ENCODE measurements around the gene PCDH15. TPM values are rescaled to one million over a fixed set of nuclear protein-coding genes. Genes with fewer than 3 reads are reported as not detected.

PCDH15 gene
- not detected for total RNA-seq

DNA sequence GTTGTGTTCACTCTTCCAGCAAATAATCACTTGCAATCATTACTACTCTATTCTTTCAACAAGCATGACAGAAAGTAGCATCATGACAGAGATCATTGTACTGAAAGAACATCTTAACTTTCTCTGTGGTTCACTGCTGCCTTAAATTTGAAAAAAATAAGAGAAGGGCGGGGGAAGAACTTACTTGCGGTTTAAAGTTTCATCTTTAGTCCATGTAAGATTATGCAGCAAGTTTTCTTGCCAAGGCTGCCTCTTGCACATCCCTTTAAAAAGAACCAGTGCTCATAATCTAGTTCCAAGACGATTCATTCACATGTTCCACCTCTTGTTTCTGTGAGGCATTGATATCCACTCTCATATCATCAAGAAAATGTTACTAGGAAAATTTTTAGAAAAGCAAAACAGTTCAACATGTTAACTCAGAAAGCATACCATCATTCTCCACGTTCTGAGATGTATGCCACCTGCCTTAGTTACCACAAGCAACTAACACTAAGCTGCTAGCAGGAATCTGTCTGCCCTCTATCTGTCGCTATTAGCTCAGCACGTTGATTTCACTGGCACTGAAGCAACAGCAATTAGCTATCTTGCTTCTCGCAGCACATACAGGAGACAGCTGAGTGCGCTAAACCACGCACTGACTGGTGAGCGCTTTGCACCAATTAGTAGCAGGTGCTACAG, at the start of gene PCDH15:
Gene PCDH15 (minus strand): TSS at position 491 of the 681 bp plus-strand sequence. CDS start 136,969 bp downstream, outside the sequence.
- H3K27me3 ChIP-seq: no peaks in the 10 kb centered on the region
- no peak within 1 kb of the TSS for H3K27ac ChIP-seq
- no peaks in the 10 kb centered on the region for H3K36me3 ChIP-seq
- TF ChIP-seq, protein P1, sequence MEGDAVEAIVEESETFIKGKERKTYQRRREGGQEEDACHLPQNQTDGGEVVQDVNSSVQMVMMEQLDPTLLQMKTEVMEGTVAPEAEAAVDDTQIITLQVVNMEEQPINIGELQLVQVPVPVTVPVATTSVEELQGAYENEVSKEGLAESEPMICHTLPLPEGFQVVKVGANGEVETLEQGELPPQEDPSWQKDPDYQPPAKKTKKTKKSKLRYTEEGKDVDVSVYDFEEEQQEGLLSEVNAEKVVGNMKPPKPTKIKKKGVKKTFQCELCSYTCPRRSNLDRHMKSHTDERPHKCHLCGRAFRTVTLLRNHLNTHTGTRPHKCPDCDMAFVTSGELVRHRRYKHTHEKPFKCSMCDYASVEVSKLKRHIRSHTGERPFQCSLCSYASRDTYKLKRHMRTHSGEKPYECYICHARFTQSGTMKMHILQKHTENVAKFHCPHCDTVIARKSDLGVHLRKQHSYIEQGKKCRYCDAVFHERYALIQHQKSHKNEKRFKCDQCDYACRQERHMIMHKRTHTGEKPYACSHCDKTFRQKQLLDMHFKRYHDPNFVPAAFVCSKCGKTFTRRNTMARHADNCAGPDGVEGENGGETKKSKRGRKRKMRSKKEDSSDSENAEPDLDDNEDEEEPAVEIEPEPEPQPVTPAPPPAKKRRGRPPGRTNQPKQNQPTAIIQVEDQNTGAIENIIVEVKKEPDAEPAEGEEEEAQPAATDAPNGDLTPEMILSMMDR (IDR thresholded peaks at IDR 0.05): no peak
- H3K4me3 ChIP-seq: no peak within 1 kb of the TSS
- no peak for DNase-seq (ENCODE audit: low spot score in 2 of 2)
- H3K9me3 ChIP-seq: no peaks in the 10 kb centered on the region
- intact Hi-C loops (cut with DNase I): no loop called here
- no peaks in the 10 kb centered on the region for H3K4me1 ChIP-seq

DNA sequence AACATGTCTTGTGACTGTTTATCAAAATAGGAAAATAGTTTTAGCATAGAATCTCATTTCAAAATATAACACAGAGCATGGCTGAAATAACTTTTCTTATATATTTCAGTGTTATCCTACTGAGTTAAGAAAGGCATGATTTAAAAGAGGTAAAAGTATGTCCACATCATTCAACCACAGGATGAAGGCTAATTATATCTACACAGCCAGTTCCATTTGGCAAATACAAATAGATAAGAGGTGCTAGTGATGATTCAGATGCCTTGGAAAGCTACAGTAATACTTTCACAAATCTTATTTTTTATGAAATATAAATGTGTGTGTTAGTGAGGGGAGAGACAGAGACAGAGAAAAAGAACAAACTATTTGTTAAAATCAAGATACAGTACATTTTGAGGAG, 42.9 kb upstream of the PCDH15 start:
- TF ChIP-seq, protein P1 (IDR thresholded peaks at IDR 0.05): no peak
- H3K9me3 ChIP-seq: no peaks in the 10 kb centered on the region
- no peak overlapping the region for H3K27ac ChIP-seq
- DNase-seq (ENCODE audit: low spot score in 2 of 2): no peak
- H3K4me3 ChIP-seq: no peak overlapping the region
- H3K4me1 ChIP-seq: no peaks in the 10 kb centered on the region
- intact Hi-C loops (cut with DNase I): no loop called here
- no peaks in the 10 kb centered on the region for H3K36me3 ChIP-seq
- no peaks in the 10 kb centered on the region for H3K27me3 ChIP-seq

GRCh38 chr10:54843085-54843646, 42.1 kb upstream of the PCDH15 start:
- H3K36me3 ChIP-seq: no peaks in the 10 kb centered on the region
- H3K27ac ChIP-seq: no peak overlapping the region
- intact Hi-C loops (cut with DNase I): no loop called here
- H3K4me1 ChIP-seq: no peaks in the 10 kb centered on the region
- H3K9me3 ChIP-seq: no peaks in the 10 kb centered on the region
- H3K4me3 ChIP-seq: no peak overlapping the region
- TF ChIP-seq, protein P1 (IDR thresholded peaks at IDR 0.05): no peak
- H3K27me3 ChIP-seq: no peaks in the 10 kb centered on the region
- no peak for DNase-seq (ENCODE audit: low spot score in 2 of 2)

- H3K4me3 ChIP-seq: no peak overlapping the region
- no peaks in the 10 kb centered on the region for H3K27me3 ChIP-seq
- DNase-seq (ENCODE audit: low spot score in 2 of 2): no peak
- H3K9me3 ChIP-seq: no peaks in the 10 kb centered on the region
- no peaks in the 10 kb centered on the region for H3K4me1 ChIP-seq
- intact Hi-C loops (cut with DNase I): no loop called here
- H3K27ac ChIP-seq: no peak overlapping the region
- no peaks in the 10 kb centered on the region for H3K36me3 ChIP-seq
- TF ChIP-seq, protein P1 (IDR thresholded peaks at IDR 0.05): no peak
Measured at GRCh38 chr10:54837479-54837878, 36.4 kb upstream of the PCDH15 start.

- no peak for DNase-seq (ENCODE audit: low spot score in 2 of 2)
- TF ChIP-seq, protein P1 (IDR thresholded peaks at IDR 0.05): no peak
- H3K4me1 ChIP-seq: no peaks in the 10 kb centered on the region
- H3K4me3 ChIP-seq: no peak overlapping the region
- no peaks in the 10 kb centered on the region for H3K36me3 ChIP-seq
- no peaks in the 10 kb centered on the region for H3K9me3 ChIP-seq
- intact Hi-C loops (cut with DNase I): no loop called here
- H3K27me3 ChIP-seq: no peaks in the 10 kb centered on the region
- H3K27ac ChIP-seq: no peak overlapping the region
Measured at GRCh38 chr10:54833029-54833428, 32.0 kb upstream of the PCDH15 start.
